GM10248 (cell line): ENCODE measurements around the gene PPM1M.

ENCODE experiments used
- CTCF ChIA-PET: fragments of 300-600 bp; sonication (Branson Sonifier 250); formaldehyde crosslinking; extraction: SDS; loops from one replicate; lab custom pipeline; 2021; ENCODE audit warnings: antibody characterized with exemption; lab: Yijun Ruan, JAX
- POLR2A ChIA-PET: fragments of 350-650 bp; sonication (Branson Sonifier 250); formaldehyde crosslinking; extraction: SDS; loops from one replicate; lab custom pipeline; 2020; ENCODE audit warnings: antibody characterized with exemption; lab: Yijun Ruan, JAX
- DNase-seq: peaks from one replicate; pipeline ENCODE4 v3.0.0; 2012; ENCODE audit errors: extremely low spot score
- CTCF ChIP-seq: IDR thresholded peaks from 2 replicates; pipeline ENCODE4 v1.5.1; 2012; ENCODE audit warnings: mild to moderate bottlenecking, low read depth; ENCODE audit errors: extremely low read depth, missing control alignments, control extremely low read depth

Gene PPM1M

GRCh38 chr3:52245322-52246263, at the start of gene PPM1M:
TSS of gene PPM1M (plus strand) at chr3:52245759. CDS start at chr3:52245825, 66 bp downstream.
- POLR2A ChIA-PET: interaction anchor here (0.5 to 0.9 kb wide), 2 partner anchors 30 to 730 kb away, joined by 3 to 4 read pairs; no protein-coding TSS in a partner anchor
- peak; percentile 72 for DNase-seq
- TF ChIP-seq CTCF: no peak
- CTCF ChIA-PET: interaction anchor here (0.9 to 7.0 kb wide), 8 partner anchors 11 to 94 kb away, joined by 3 to 48 read pairs (median 9); partner anchors contain the start of gene WDR82

- no peak for TF ChIP-seq CTCF
- ChIA-PET POLR2A (no interaction called here), CTCF (interaction anchor here (0.9 to 1.8 kb wide), 6 partner anchors 9 to 143 kb away, joined by 3 to 7 read pairs (median 4); no protein-coding TSS in a partner anchor)
- DNase-seq: no peak
Observed at GRCh38 chr3:52195823-52196331, 49.7 kb upstream of the PPM1M start.

GRCh38 chr3:52196977-52197376, 48.6 kb upstream of the PPM1M start:
- DNase-seq: no peak
- ChIA-PET POLR2A (no interaction called here), CTCF (interaction anchor here (1.2 to 1.8 kb wide), 5 partner anchors 13 to 57 kb away, joined by 4 to 7 read pairs (median 4); no protein-coding TSS in a partner anchor)
- TF ChIP-seq CTCF: no peak

GRCh38 chr3:52197499-52197841, 48.1 kb upstream of the PPM1M start:
- no peak for DNase-seq
- TF ChIP-seq CTCF: no peak
- ChIA-PET CTCF (interaction anchor here (1.2 to 1.8 kb wide), 4 partner anchors 14 to 56 kb away, joined by 4 to 7 read pairs (median 4); no protein-coding TSS in a partner anchor), POLR2A (no interaction called here)

GRCh38 chr3:52197842-52198625, 47.5 kb upstream of the PPM1M start, which contains the start of gene ALAS1:
TSS of gene ALAS1 (plus strand) at chr3:52198160. CDS start at chr3:52199242, 1,082 bp downstream.
- CTCF ChIA-PET: interaction anchor here (1.2 to 1.8 kb wide), 5 partner anchors 14 to 141 kb away, joined by 4 to 7 read pairs (median 4); no protein-coding TSS in a partner anchor
- TF ChIP-seq CTCF: no peak
- DNase-seq: peak; percentile 99
- POLR2A ChIA-PET: no interaction called here
